ENCODE data around the gene GRIK2.

Gene GRIK2

GRCh38 chr6:101816716-101817115, 423.2 kb downstream of the GRIK2 start:
- DNase-seq = no peak

GRCh38 chr6:101818051-101818450, 424.5 kb downstream of the GRIK2 start:
- DNase-seq = no peak

DNA sequence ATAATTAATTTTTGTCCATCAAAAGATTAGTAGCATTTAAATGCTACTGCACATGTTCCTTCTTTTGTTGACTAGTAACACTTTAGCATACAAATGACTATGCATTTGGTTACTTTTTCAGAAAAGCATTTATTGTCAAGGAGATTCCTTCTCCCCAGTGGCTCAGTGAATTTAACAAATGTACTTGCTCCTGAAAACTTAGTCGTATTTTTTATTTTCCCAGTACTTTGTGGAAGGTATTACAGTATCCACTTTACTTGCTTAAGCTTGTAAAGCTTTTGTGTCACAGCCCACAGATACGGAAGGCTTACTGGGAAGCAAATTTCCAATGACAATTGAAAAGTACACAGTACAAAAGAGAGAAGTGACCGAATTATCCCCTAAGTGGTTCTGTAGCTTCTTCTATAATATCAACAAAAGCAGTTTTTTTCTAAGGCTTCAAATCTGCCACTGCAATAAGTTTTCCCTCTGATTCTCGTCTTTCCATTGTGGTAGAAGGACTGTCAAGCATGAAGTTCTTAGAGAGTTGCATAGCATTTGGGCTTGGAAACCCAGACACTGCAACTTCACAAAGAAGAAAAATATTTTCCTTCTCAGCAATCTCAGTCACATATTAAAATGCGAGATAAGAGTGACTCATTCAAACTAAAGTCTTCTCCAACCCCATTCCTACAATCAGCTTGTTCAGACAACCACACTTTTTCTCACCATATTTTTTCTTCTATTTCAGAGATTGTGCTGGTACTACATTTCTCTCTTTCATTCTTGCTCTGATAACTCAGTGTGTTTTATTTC, 431.2 kb downstream of the GRIK2 start:
- no peak for DNase-seq

- no peak for DNase-seq
These were observed 432.8 kb downstream of the GRIK2 start for GRCh38 chr6:101826269-101826668.

DNA sequence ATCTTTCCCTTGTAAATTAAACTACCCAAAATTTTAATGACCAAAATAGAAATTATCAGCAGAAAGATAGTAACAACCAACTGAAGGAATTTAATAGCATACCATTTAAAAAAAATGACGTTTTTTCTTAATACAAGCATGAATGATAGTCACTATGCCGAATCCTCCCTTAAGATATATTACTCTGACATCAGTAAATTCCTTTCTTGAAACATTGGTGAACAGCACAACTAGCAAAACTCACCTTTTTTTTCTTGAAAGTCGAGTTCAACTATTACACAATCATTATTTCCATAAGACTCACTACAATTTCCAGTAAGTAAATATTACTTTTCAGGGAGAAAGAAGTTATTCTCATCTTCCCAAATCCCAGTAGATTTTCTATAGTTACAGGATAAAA, 433.2 kb downstream of the GRIK2 start:
- no peak for DNase-seq

GRCh38 chr6:101830501-101831031, 437.1 kb downstream of the GRIK2 start:
- no peak for DNase-seq

- peak; percentile 18 for DNase-seq
These were observed 438.9 kb downstream of the GRIK2 start for GRCh38 chr6:101832371-101832770.

- no peak for DNase-seq
These were observed 446.6 kb downstream of the GRIK2 start for GRCh38 chr6:101840100-101840499.

GRCh38 chr6:101845172-101845571, 451.7 kb downstream of the GRIK2 start:
- no peak for DNase-seq

GRCh38 chr6:101845621-101846020, 452.1 kb downstream of the GRIK2 start:
- DNase-seq = no peak

- no peak for DNase-seq
These were observed 454.2 kb downstream of the GRIK2 start for GRCh38 chr6:101847690-101848089.

- no peak for DNase-seq
These were observed 458.4 kb downstream of the GRIK2 start for GRCh38 chr6:101851911-101852310.

- DNase-seq = no peak
These were observed 459.9 kb downstream of the GRIK2 start for GRCh38 chr6:101853231-101854085.

GRCh38 chr6:101876431-101876830, 482.9 kb downstream of the GRIK2 start:
- DNase-seq = no peak

DNA sequence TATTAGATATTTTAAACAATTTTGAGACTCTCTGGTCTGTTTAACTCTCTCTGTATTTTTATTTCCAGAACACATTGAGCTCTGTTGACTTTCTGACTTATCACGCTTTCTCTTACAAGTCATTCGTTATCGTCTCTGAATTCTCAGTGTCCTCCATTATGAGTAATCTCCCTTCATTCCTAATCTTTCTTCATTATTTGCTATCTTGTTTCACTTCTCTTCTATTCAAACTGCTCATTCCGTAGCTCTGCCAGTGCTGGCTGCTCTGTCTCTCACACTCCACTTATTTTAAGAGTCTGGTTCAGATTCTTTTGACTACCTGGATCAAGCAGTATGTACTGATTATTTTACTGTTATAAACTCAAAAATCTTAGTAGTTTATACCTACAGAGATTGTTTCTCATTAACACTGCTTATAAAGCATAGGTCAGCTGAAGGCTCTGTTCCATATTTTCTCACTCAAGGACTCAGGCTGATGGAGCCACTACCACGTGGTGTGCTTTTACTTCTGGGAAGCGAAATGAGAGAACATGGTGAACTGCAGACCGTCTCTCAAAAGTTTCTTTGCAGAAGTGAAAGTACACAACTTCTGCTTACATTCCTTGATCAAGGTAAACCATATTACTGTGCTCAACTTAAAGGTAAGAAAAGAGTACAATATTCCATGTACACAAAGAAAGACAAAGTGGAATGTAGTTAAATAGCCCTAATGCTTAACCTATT, 485.2 kb downstream of the GRIK2 start:
- no peak for DNase-seq

DNA sequence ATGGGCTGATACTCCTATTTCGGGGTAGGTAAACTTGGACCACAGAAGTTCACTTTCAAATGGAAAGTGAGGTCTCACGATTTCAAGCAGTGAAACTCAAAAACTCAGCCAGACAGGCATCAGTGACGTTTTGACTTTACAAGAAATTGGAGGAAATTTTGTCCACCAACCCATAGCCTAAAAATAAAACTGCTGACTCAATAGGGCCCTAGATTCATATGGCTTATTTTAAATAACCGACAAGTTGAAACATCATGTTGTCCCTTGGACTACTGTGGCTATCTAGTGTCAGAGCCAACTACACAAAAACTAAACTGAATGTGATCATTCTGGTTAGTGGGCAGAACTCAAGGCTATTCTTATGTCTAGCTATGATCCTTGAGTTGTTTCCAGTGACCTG, 486.3 kb downstream of the GRIK2 start:
- no peak for DNase-seq

- no peak for DNase-seq
These were observed 490.0 kb downstream of the GRIK2 start for GRCh38 chr6:101883505-101883904.

GRCh38 chr6:101887532-101887931, 494.0 kb downstream of the GRIK2 start:
- no peak for DNase-seq

- DNase-seq = no peak
These were observed 514.1 kb downstream of the GRIK2 start for GRCh38 chr6:101907356-101908217.

DNA sequence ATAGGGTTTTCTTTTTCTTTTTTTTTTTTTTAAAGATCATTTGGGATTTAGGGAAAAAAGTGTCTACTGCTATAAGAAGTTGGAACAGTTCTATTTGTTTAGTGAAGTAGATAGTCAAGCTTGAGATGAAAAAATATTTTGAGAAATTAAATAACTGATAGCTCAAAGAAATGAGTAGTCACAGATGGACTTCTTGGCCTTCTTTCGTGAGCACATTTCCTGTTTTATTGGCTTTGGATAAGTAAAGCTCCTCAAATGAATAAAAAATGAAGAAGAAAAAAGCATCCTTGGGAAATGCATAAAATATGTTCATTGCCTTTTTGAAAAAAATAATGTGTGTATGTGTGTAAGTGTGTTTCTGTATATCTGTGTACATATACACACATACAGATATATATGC, 515.9 kb downstream of the GRIK2 start:
- no peak for DNase-seq

GRCh38 chr6:101912311-101912710, 518.8 kb downstream of the GRIK2 start:
- no peak for DNase-seq

DNA sequence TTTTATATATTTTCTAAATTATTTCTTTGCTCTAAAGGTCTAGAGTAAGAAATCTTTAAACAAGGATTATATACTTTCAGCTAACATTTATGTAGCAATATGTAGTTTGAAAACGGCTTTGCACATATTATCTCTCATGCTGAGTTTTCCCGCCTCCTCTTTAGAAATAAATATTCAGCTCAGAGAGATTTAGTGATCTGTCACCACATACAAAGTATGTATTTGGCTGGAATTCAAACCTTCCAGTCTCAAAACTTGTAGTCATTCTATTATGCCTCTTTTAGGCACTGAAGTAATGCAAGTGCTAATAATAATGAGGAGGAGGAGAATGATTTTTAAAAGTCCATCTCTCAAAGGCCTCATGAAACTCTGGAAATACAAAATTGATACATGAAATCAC, 525.0 kb downstream of the GRIK2 start:
- no peak for DNase-seq

Measured in NCI-H1694 treated with DMSO at 0.1 percent for 48 hours (cell line).